NCI-H1105 (cell line): ENCODE results near the gene MDP1.
"Not testable (repeated sequence)": the region's sequence is repeated elsewhere in the genome, so short reads cannot be mapped to it uniquely, and the experiment has no call there.

Source experiments
- DNase-seq: peaks from one replicate; lab custom pipeline; 2025; lab: John Stamatoyannopoulos, UW

MDP1 gene

DNA sequence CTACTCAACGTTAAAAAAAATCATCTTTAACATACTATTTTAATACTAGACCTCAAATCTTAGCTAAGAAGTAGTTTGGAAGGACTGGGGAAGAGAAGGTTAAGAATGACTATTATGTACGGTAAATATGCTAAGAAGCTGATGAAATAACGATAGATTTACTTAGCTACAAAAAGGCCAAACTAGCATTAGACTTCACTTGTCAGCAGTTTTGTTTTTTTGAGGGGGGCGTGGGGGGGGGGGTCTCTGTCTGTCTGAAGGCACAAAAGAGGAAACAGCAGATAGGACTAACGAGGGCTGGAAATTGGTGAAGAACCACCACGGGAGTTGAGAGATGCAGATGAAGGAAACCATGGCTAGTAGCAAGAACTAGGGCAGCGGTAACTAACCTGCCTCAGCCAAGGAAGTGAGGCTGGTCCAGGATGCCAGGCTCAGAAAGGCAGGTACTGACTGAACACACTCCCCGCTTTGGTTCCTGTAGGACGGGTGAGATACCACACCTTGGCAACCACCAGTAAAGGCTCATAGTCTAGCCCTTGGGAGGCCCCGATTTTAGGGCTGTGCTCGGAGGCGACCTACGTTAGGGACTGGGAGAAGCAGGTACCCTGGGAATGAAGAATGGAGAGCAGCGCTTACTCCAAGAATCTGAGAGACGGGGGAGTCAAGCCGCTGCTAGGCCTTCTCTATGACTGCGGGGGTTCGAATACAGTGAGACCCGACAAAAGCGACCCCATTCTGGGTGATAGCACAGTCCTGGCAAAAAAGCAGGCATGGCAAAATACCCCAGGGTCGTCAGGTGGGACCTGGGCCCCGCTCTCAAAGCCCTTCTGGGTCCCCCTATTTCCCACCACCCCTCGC is 15.6 kb upstream of the MDP1 start:
- DNase-seq: no peak

DNA sequence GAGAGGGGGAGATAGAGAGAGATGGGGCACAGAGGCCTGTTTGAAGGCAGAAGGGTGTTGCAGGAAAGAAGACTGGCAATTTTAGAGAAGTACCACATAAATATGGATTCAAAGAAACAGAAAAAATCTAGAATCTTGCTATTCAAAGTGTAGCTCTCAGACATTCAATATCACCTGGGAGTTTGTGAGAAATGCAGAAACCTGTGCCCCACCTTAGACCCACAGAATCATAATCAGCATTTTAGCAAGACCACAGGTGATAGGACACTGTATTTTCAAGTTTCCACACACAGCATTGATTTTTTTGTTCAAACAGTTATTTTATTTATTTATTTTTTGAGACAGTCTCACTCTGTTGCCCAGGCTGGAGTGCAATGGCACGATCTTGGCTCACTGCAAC is 13.0 kb upstream of the MDP1 start:
- DNase-seq: no peak

DNA sequence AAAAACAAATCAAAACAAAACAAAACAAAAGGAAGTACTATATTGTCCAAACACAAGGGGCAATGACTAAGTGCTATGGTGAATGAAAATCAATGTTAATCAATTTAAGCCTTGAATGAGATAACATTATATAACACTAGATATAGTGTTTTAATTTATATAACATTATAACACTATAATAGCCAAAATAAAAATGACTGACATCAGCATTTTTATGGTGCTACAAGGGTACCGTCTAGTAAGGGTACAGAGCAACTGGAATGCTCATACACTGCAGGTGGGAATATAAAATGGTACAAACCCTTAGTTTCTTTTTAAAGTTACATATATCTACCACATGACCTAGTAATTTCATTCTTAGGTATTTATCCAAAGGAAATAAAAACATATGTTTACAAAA is 10.6 kb upstream of the MDP1 start:
- DNase-seq: no peak

- DNase-seq: no peak
These were observed 8.8 kb upstream of the MDP1 start for GRCh38 chr14:24224618-24225071.

DNA sequence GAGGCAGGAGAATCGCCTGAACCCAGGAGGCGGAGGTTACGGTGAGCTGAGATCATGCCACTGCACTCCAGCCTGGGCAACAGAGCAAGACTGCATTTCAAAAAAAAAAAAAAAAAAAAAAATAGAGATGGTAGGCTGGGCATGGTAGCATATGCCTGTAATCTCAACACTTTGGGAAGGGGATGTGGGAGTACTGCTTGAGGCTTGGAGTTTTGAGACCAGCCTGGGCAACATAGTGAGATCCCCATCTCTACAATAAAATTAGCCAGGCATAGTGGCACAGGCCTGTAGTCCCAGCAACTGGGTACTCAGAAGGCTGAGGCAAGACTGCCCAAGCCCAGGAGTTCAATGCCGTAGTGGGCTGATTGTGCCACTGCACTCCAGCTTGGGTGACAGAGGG is 7.1 kb upstream of the MDP1 start:
- not testable (repeated sequence) for DNase-seq

DNA sequence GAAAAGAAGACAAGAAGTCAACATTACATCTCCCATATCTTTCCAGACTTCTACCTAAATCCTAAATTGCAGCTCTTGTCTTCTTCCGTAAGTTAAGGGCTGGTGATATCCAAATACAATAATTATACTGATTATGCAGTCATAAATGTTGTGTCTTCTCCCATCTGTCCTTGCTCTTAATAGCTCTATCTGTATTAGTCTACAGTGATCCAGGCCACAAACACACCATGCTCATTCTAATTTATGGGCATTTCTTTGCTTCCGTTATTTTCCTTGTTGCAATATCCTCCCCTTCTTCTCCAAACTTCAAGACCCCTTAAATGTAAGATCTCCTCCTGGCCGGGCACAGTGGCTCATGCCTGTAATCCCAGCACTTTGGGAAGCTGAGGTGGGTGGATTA is 3.7 kb upstream of the MDP1 start:
- no peak for DNase-seq

- DNase-seq: no peak
These were observed 3.2 kb upstream of the MDP1 start for GRCh38 chr14:24219080-24219479.

GRCh38 chr14:24216876-24217275 is 1.0 kb upstream of the MDP1 start:
- DNase-seq: not testable (repeated sequence)

DNA sequence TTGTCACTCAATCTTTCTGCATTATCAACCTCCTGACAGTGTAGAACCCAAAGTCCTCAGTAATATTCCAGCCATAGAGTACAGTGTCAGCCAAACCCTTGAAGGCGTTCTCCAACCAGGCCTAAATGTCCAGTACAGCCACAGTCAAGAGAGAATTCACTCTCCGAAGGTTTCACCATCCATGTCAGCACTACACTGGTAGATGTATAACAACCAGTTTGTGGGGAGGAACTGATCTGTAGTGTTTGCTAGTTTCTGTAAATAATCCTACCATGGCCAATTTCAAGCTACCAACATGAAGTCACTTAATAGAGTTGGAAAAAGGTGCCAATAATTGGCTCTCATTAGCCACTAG is 456 bp upstream of the MDP1 start:
- DNase-seq: no peak

DNA sequence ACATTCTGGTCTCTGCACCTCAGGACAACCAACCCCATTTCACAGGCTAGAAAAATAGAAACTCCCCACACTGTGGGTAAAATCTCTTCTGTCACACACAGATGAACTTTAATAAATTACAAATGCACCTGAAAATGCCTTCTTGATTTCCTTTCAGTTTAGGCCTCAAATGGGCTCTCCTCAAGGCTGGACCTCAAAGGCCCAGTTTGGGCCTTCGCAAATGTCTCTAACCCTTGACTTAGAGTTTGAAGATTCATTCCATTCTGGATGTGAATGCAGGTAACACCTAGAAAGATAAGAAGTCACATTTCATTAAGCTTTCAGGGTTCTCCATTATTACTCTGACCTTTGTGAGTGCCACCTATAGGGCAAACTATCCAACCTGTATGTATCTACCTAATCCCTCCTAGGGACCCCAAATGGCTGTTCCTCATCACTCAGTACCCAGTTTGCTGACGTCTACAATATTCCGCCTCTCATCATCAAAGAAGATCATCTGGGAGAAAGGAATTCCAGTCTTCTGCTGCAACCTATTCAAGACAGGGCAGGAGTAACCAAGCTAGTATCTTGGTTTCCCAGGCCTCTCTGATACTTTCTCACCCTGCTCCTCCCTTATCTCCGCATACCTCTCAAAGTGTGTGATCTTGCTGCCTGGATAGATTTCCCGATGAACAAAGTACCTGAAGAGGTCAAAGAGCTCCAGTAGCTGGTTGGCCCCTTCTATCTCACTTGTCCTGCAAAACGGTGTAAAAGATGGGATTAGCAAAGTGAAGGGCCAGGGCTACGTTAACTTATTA is 1.8 kb downstream of the MDP1 start:
- no peak for DNase-seq

- DNase-seq: peak; percentile 98
These were observed 2.7 kb downstream of the MDP1 start, which contains the start of gene CHMP4A for GRCh38 chr14:24212924-24213865. Gene CHMP4A, minus strand, starts transcription at chr14:24213488. Its CDS starts 49 bp downstream, at chr14:24213439.

DNA sequence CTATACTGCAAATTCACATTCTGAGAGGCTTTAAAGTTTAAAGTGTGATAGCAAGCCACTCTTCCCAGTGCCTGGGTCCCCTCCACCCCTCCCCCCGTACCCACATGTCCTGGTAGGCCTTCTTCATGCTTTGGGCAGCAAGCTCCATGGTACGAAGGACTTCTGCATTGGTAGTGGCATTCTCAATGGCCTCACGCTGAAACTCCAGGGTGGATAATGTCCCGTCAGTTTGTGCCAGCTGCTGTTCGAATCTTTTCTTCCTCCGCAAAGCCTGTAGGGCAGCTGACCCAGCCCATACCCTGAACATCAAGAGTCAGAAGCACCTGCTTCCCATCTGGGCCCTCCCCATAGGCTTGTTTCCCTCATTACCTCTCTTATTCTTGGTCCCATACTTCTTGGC is 4.6 kb downstream of the MDP1 start:
- no peak for DNase-seq

- DNase-seq: no peak
These were observed 8.2 kb downstream of the MDP1 start for GRCh38 chr14:24207625-24208024.

DNA sequence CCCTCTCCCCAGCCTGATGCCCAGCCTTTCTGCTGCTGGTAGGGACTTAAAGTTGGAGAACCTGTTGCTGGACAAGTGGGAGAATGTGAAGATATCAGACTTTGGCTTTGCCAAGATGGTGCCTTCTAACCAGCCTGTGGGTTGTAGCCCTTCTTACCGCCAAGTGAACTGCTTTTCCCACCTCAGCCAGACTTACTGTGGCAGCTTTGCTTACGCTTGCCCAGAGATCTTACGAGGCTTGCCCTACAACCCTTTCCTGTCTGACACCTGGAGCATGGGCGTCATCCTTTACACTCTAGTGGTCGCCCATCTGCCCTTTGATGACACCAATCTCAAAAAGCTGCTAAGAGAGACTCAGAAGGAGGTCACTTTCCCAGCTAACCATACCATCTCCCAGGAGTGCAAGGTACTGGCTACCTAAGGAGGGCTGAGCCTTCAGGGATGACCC is 8.7 kb downstream of the MDP1 start:
- DNase-seq: no peak

- no peak for DNase-seq
These were observed 9.4 kb downstream of the MDP1 start for GRCh38 chr14:24206260-24207103.

DNA sequence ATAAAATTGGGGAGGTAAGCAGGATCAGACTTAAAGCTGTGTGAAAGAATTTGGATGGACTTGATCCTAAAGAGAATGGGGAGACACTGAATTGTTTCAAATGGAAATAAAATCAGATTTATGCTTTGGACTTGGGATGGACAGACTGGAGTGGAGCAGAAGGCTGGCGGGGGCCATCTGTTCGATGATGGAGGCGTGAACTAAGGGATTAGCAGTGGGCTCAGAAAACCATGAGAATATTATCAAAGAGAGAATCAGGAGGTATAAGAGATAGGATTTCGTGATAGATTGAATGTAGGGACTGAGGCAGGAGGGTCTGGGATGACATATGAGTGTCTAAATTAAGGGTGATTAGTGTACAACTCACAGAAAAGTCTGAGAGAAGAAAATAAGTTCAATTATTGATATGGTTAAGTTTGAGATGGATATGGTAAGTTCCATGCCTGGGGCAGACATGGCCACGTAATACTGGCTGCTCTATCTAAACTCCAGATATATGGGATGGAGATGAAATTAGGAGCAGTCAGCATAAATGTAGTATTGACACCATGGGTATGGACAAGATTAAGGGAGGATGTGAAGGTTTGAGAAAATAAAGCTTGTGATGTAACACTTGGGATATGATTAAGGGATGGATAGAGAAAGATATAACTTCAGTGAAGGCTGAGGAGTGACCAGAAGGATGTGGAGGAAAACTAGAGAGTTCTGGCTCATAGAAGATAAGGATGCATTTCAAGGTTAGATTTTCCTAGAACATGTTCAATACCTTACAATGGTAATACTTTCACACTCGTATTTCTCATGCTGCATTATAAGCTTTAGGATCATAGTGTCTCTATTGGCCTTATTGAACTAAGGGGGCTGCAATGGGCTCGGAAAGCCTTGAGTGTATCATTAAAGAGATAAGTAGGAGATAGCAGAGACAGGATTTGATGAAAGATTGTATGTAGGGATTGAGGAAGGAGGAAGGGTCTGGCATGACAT is 11.4 kb downstream of the MDP1 start:
- no peak for DNase-seq

DNA sequence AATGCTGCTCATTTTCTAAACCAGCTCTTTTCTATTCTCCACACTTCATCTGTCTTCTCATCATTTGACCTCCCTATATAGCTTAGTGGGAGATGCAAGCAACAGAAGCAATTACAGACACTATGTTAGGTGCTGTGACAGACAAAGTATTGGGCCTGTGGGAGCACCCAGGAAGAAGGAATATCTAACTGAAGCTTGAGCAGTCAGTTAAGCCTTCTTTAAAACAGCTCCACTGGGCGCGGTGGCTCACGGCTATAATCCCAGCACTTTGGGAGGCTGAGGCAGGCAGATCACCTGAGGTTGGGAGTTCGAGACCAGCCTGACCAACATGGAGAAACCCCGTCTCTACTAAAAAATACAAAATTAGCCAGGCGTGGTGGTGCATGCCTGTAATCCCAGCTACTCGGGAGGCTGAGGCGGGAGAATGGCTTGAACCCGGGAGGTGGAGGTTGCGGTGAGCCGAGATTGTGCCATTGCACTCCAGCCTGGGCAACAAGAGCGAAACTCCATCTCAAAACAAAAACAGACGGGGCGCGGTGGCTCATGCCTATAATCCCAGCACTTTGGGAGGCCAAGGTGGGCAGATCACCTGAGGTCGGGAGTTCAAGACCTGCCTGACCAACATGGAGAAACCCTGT is 12.5 kb downstream of the MDP1 start:
- not testable (repeated sequence) for DNase-seq

GRCh38 chr14:24202538-24202937 is 13.3 kb downstream of the MDP1 start:
- DNase-seq: not testable (repeated sequence)

DNA sequence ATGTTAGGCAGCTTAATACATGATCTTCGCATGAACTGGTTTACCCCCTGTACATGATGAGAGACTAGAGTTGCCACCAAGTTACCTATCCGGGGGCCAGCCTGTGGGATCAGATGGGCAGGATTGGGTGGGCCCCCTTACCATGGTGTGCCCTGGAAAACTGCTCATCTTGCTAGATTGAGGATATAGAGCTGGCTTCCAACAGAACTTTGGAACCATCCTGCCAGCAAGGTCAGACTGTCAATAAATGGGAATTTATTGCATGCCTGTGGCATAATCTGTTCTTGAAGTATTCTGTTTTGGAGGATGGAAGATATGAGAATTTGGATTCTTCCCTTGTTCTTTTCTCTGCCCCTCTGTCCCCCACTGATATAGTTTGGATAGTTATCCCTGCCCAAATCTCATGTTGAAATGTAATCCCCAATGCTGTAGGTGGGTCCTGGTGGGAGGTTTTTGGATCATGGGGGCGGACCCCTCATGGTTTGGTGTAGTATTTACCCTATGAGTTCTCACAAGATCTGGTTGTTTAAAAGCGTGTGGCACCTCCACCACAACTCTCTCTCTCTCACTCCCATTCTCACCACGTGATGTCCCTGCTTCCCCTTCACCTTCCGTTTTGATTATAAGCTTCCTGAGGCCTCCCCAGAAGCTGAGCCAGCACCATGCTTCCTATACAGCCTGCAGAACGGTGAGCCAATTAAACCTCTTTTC is 16.9 kb downstream of the MDP1 start:
- no peak for DNase-seq
